Mesenteric fat pad (tissue), 1 donor: ENCODE data around the gene ADGRG1. TPM values are rescaled to one million over a fixed set of nuclear protein-coding genes. Genes with fewer than 3 reads are reported as not detected.

Experiments used
- DNase-seq: peaks from one replicate; pipeline ENCODE4 v3.0.0-alpha.2; 2020; ENCODE audit warnings: low spot score
- total RNA-seq: library from RNA; stranded (reverse); fragmentation: NEBNext Ultra II Directional; extraction: Animal tissue kit (Norgen Biotek cat#: 25700); gene quantifications from one replicate; pipeline ENCODE4 v1.2.1, GENCODE V29; 2021
- donor health status: DM: yes; HTN: yes; CAD: no.

ADGRG1 gene
- total RNA-seq, 1 donor from 2014 or later: 96.3 TPM

DNA sequence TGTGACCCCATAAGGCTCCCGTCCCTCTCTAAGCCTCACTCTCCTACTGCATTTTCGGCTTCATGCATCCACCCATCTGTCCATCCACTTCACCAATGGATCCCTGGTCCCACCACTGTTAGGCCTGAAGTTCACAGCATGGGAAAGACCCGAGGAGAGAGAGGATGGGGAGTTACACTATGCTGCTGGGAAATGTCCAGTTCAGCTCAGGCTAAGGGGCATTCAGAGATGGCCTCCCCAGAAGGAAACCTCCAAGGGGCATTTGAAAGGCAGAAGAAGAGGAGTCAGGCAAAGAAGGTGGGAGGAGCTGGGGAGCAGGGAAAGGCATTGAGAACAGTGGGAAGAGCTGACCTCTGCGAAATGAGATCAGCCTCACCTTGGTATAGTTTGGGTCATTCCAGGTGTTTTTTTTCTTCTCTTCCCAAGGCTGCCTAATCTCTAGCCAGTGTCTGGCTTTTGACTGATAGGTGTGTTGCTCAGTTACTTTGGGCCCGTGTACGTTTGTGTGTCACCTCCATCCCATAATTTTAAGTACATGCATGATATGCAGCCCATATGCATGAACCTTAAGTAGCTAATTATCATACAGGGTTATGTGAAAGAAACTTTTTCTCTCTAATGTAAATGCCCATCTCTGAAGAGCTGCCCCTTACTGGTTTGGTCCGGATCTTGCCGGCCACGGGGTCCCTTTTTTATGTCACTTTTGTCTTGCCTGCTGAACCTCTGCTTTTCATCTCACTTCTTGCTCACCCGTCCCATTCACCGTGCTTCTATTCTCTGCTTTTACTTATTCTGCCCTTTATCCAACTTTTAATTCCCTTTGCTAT lies 54.6 kb downstream of the ADGRG1 start:
- DNase-seq: no peak

DNA sequence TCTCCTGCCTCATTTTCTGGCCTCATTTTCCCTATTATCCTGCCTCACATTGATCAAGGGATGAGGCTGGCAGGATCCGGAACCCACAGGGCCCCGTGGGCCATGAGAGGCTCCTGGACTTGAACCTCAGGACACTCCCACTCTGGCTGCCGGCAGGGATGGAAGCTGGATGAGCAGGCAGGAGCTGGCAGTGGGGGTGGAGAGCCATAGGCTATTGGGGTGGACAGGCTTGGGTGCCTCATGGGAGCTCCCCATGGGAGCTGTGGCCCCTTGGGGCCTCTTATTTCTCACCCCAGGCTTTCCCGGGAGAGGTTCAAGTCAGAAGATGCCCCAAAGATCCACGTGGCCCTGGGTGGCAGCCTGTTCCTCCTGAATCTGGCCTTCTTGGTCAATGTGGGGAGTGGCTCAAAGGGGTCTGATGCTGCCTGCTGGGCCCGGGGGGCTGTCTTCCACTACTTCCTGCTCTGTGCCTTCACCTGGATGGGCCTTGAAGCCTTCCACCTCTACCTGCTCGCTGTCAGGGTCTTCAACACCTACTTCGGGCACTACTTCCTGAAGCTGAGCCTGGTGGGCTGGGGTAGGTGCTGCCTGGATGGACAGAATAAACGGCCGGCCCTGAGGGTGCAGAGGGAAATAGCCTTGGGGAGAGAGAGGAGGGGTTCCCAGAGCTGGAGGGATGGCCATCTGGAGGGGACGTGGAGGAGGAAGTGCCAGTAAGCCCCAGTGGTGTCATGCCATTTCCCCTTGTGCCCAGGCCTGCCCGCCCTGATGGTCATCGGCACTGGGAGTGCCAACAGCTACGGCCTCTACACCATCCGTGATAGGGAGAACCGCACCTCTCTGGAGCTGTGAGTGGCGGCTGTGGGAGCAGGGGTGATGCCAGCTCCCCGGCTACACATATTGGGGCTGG lies 55.5 kb downstream of the ADGRG1 start:
- no peak for DNase-seq

DNA sequence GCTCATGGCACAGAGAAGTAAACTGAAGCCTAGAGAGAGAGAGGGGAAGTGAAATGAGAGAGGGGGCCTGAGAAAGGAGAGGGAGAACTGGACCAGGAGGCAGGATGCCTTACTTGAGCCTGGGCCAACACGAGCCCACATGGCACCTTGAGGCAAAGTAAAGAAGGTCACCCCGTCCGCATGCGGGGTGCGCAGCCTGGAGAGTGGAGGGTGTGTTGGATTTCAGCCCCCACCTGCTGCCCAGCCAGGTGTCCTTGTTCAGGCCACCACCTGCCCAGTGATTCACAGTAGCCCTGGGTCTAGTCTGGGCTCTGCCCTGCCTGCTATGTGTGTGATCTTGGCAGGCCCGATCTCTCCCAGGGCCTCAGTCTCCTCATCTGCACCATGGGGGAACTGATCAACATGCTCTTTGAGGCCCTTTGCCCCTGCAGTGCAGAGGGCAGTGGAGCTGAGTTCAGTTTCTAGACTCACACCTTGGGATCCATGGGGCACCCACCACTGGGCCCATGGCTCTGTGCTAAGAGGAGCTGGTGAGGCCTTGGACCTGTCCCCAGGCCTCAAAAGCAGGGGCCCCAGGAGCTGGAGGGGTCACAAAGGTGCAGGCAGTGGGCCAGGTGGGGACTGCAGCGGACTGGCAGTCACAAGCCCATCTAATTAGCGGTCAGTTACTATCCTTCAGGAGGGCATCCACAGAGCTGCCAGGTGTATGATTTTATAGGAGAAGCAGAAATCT lies 56.4 kb downstream of the ADGRG1 start:
- DNase-seq: no peak

DNA sequence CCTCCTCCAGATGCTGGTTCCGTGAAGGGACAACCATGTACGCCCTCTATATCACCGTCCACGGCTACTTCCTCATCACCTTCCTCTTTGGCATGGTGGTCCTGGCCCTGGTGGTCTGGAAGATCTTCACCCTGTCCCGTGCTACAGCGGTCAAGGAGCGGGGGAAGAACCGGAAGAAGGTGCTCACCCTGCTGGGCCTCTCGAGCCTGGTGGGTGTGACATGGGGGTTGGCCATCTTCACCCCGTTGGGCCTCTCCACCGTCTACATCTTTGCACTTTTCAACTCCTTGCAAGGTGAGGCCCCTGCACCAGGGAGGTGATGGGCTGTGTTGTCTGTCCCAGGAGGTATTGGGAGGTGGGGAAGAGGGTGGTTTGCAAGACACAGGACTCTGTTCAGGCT lies 57.2 kb downstream of the ADGRG1 start:
- no peak for DNase-seq

DNA sequence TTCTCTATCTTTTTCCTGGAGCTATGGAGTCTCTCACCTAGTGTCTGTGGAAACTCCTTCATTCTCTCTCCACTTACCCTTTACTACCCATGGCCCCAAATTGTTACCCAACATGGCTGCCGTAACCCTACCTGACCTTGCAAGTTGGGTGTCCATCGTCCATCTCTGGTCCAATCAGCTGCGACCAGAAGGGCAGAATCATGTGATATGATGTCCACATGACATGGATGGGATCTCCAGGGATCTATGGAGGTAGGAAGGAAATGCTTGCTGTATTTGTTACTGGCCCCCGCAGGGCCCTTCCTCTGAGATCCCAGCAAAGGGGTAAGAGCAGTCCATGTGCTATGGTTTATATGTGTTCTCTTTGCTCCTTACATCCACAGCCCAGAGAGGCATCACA lies 58.1 kb downstream of the ADGRG1 start:
- DNase-seq: no peak

DNA sequence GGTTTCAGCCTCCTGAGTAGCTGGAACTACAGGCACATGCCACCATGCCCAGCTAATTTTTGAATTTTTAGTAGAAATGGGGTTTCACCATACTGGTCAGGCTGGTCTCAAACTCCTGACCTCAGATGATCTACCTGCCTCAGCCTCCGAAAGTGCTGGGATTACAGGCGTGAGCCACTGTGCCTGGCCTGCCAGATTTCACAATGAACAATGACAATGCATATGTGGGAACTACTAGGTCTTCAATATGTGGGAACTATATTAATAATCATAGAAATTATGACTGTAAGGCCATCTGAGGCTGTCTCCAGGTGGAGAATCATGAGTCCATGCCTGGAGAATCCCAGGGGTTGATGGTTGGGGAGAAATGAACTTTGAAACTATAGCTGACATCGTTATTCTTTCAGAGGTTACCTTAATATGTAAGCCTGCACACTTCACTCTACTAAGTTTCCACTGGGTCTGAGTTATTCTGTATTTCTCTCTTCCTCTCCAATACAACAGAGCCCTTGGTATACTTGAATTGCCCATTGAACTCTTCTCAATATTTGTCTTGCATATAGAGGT lies 59.0 kb downstream of the ADGRG1 start:
- no peak for DNase-seq

DNA sequence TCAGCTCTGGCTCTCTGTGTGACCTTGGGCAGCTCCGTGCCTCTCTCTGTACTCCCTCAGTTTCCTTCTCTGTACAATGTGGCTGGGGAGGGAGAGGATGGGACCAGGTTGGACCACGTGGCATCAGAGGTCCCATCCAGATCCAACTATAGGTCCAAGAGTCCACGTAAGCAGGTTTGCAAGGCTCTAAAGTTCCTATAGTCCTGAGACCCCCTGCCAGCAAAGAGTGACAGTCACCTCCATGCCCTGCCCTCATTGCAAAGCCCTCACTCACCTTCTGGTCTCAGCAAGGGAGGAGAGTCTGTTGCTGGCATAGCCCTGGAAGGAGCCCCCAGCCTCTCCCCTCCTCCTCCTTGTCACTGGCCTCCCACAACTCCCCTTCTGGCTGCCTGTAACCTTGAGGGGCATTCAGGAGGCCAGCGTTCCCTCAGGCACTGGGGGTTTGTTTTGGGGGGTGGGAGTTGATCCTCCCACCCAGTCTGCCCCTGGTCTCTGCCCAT lies 60.1 kb downstream of the ADGRG1 start:
- DNase-seq: no peak

DNA sequence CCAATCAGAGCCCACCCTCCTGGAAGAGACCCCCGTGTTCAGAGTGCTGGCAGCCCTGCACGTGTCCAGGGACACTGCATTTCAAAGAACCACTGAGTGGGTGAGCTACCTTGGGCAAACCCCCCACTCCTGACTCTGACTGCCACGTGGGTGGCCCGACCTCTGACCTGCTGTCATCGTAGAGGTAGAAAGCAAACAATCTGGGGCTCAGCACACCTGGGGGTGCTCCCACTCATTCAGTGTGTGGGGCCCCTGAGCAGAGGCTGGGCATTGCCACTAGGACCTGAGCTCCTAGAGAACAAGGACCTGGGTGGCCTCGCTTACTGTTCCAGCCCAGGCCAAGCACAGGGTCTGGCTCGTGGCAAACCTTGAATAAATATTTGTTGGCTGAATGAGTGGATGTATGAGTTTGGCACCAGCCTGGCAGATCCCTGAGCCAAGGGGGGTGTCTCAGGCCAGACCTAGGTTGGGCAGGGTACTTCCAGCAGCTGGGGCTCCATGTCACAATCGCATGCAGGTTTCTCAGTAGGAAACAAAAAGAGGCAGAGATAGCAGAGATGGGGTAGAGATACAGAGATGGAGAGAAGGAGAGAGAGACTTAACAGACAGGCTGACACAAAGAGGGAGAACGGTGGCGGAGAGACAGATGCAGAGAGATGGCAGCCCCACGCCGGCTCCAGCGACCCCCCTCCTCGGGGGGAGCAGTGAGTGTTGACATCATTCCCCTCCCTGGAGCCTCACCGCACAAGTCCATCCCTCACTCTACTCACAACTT lies 60.7 kb downstream of the ADGRG1 start:
- no peak for DNase-seq

DNA sequence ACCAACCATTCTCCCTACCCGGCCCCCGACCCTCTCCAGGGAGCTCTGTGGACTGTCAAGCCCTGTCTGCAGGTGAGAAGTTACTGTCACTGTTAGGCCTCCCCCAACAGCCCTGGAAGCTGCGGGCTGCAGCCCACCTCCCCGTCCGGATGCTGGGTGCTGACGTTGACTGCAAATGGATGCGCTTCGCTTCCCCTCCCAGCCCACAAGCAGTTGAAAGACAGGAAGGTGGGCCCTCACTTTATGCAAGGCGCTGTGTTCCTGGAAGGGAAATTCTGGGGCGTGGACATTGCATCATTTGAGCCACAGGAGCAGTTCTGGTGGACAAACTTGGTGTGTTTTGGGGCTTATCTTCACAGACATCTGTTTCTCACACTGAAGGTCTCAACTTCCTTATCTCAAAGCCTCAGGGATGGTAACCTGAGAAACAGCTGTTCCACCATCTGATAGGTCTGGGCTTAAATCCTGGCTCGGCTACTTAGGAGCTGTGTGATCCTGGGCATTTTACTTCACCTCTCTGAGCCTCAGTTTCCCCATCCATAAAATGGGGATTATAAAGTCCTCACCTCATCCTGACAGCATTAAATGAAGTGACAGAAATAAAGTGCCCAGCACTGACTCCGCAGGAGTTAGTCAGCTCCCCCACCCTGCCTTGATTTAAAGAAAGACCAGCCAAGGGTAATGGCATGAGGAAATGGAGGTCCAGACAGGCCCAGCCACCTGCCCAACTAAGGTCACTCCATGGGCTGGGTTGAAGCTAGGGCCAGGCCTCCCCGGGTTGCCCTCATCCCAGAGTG lies 61.5 kb downstream of the ADGRG1 start:
- DNase-seq: no peak

DNA sequence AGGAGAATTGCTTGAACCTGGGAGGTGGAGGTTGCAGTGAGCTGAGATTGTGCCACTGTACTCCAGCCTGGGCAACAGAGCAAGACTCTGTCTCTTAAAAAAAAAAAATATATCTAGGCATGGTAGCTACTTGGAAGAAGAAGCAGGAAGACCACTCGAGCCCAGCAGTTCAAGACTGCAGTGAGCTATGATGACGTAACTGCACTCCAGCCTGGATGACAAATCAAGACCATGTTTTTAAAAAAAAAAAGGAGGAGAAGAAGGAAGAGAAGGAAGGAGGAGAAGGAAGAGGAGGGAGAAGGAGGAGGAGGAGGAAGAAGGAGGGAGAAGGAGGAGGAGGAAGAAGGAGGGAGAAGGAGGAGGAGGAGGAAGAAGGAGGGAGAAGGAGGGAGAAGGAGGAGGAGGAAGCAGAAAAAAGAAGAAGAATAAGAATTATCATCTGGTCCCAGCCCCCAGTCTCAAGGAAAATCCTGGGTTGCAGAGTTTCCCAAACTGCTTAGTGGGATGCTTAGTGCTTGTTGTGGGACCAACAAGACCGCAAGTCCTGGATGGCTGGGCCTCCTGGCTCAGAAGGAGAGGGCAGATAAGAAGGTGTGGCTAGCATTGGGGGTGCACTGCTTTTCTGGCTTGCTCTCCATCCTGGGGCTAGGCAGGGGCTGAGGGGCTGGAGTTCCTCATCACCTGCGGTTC lies 62.5 kb downstream of the ADGRG1 start:
- no peak for DNase-seq

DNA sequence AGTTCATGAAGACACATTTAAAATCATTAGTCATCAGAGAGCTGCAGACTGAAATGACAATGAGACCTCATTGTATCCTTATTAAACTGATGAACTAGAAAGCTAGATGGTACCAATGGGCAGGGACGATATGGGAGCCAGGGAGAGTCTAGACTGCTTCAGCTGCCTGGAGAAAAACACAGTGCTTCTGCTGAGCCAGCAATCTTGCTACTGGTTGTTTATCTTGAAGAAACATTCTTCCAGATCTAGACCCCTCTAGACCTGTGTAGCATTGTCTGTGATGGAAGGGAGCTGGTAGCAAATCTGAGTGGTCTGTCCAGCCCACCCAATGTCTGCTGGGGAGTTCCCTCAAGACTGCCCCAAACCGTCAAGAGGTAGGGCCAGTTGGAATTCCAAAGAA lies 64.2 kb downstream of the ADGRG1 start:
- DNase-seq: no peak

DNA sequence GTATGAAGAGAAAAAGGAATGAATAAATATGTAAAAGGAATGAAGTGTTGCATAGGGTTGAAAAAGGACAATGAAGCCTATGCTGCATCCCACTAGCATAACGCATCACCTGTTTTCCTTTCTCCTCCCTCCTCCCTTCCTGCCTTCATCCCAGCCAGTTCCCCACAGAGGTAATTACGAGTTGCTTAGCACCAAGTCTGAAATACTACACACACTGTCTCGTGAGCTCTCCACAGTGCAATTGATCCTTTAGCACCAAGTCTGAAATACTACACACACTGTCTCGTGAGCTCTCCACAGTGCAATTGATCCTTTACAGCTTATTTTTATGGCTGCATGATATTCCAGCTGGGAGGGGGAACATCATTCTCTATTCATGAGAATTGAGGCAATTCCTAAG lies 65.1 kb downstream of the ADGRG1 start:
- DNase-seq: no peak

DNA sequence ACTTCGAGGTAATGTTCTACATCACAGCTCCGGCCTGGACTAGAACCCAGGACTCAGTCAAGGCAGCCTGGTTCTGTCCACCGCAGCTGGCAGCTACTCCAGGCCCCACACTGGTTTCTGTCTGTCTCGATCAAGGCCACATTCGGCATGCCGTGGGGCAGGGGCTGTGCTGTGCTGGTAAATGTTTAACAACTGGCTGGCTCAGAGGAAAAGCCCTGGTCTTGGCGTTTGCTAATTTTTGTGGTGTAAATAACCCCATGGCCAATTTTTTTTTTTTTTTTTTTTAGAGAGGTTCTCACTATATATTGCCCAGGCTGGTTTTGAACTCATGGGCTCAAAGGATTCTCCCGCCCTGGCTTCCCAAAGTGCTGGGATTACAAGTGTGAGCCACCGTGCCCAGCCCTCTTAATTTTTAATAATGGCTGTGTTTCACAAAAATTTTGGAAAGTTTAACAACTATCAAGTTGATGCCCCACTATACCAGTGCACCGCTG lies 65.8 kb downstream of the ADGRG1 start:
- DNase-seq: no peak

DNA sequence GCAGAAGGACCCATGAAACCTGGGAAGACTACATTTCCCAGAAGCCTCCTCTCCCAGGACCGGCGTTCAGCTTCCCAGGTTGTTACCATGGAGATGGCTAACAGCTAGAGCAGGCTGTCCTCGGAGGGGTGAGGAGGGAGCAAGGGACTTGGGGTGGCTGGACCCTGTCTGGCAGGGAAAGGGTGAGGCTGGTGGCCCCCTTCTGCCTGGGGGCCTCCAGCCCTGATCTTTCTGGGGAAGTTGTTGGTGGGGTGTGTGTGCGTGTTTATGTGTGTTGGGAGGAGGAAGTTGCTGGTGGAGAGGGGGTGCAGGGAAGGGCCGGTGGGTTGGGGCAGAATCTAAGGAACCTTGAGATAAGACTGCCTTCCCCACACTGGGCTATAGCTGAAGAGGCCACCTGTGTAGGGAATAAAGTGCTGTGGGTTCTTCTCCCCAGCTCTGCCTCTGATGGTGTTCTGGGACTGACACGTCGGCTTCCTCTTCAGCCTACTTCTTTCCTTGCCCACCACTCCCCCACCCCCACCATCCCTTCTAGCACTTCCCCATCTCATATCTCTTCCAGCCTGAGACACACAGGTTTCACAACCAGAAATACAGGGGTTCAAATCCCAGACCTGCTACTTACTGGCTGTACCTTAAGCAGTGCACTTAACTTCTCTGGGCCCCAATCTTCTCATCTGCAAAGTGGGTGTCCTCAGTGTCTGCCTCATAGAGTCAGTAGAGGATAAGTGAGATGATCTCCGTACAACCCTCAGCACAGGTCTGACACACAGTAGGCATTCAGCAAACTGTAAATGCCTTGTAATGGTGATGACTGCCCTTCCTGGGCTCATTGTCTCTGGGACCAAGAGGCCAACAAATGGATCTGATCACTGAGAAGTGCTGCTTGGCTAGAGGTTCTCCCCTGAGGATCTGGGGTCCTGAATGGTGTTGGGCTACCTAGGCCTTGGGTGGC lies 66.6 kb downstream of the ADGRG1 start, which contains the start of gene DRC7:
TSS of gene DRC7 (plus strand) at position 82 of the 955 bp plus-strand sequence. CDS start 3,144 bp downstream, outside the sequence.
- DNase-seq: no peak

DNA sequence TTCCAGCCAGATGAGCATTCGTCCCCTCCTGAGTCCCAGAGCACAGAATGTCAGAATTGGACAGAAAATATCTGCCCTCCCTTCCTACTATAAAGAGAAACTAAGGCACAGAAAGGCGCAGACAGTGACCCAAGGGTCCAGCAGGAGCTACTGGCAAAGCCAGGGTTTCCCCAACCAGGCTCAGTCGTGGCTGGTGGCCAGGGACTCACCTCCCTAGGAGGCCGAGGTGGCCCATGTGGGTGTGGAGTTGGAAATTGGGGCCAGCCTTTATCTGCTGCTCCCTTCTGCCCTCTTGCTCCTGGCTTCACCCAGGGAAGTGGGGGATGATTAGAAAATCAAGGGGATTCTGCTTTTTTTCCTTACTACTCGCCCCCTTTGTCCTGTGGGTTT lies 67.2 kb downstream of the ADGRG1 start:
- DNase-seq: no peak

DNA sequence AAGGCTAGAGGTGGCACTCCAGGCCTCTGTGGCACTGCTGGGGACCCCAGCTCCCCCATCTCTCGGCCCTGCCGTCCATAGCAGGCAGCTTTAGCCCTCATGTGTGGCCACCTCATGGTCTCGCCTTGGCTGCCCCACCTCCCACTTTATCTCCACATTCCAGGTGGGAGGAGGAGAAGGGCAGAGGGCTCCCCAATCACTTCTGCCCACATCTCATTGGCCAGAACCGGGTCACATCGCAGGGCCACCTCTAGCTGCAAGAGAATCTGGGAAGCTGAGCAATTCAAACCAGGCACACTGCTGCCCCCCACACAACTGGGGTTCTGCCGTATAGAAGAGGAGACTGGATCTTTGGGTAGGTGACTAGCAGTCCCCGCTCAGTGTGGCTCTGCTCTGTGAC lies 67.8 kb downstream of the ADGRG1 start:
- DNase-seq: no peak

DNA sequence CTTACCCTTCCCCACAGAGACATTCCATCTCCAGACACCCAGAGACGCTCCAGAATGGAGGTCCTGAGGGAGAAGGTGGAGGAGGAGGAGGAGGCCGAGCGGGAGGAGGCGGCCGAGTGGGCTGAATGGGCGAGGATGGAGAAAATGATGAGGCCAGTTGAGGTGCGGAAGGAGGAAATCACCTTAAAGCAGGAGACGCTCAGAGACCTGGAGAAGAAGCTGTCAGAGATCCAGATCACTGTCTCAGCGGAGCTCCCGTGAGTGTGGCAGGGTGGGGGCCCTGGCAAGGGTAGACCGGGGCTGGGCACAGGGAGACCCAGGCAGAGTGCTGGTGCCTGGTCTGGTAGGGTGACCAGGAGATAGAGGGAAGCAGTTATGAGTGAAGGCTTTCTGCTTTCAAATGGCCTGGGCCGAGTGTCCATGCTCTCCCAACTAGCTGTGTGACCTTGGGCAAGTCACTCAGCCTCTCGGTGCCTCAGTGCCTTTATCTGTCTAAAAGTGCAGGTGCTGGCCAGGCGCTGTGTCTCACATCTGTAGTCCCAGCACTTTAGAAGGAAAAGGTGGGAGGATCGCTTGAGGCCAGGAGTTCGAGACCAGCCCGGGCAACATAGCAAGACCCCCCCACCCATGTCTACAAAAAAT lies 69.6 kb downstream of the ADGRG1 start:
- DNase-seq: no peak
